Panc1 (cell line): ENCODE measurements around the gene WLS. TPM values are rescaled to one million over a fixed set of nuclear protein-coding genes. Genes with fewer than 3 reads are reported as not detected.
A peak's percentile ranks its signal among the peaks of the same experiment; 100 is the strongest.

ENCODE experiments used
- ATAC-seq: fragments of 200-7000 bp; cut with Tn5 transposase; 2 replicates; pipeline ENCODE4 v1.9.1; 2020; ENCODE audit warnings: mild to moderate bottlenecking, moderate library complexity
- Bru-seq: library from RNA; stranded (reverse); fragments of 400-500 nt; gene quantifications from one replicate; lab custom pipeline; 2021; lab: Mats Ljungman, UMichigan
- BruChase-seq, 2 experiments: library from RNA; stranded (reverse); fragments of 400-500 nt; gene quantifications; one replicate each; lab custom pipeline; 2021; lab: Mats Ljungman, UMichigan
- BruUV-seq: library from RNA; stranded (reverse); fragments of 400-500 nt; replicated peaks from 2 replicates; lab custom pipeline; 2021; lab: Mats Ljungman, UMichigan
- CTCF ChIA-PET: fragments of 300-600 bp; sonication (Branson Sonifier 250); formaldehyde crosslinking; loops from one replicate; lab custom pipeline; 2022; ENCODE audit warnings: antibody characterized with exemption; lab: Charles Lee
- POLR2A ChIA-PET: fragments of 300-600 bp; sonication (Branson Sonifier 250); formaldehyde crosslinking; loops from one replicate; lab custom pipeline; 2022; ENCODE audit warnings: antibody characterized with exemption; lab: Charles Lee
- DNase-seq: peaks from one replicate; pipeline ENCODE4 v3.0.0-alpha.2; 2010; ENCODE audit warnings: low read depth, low spot score
- H3K27ac ChIP-seq: 2 replicates; pipeline ENCODE4 v1.5.1; 2011; ENCODE audit warnings: mild to moderate bottlenecking, low read length, inconsistent platforms
- H3K27me3 ChIP-seq: fragments of 200-500 bp; sonication (Bioruptor generic); 2 replicates; pipeline ENCODE4 v1.6.0; 2014; ENCODE audit warnings: low read length, inconsistent platforms; ENCODE audit not compliant: control insufficient read depth, insufficient read depth
- H3K36me3 ChIP-seq: fragments of 200-500 bp; sonication (Bioruptor generic); 2 replicates; pipeline ENCODE4 v1.5.1; 2014; ENCODE audit warnings: inconsistent platforms, mild to moderate bottlenecking, low read length, moderate library complexity; ENCODE audit not compliant: control insufficient read depth, insufficient read depth
- H3K4me1 ChIP-seq: 2 replicates; pipeline ENCODE4 v1.5.1; 2011; ENCODE audit warnings: inconsistent platforms, mild to moderate bottlenecking, low read length, moderate library complexity; ENCODE audit not compliant: control insufficient read depth, insufficient read depth
- H3K4me3 ChIP-seq, 2 experiments: 2 replicates each; pipeline ENCODE4 v1.5.1; 2011 to 2012; ENCODE audit warnings: low read depth in 2 of 2, low read length in 2 of 2, mild to moderate bottlenecking in 2 of 2, inconsistent platforms in 1 of 2, moderate library complexity in 1 of 2
- H3K9me3 ChIP-seq: fragments of 200-500 bp; sonication (Bioruptor generic); 2 replicates; pipeline ENCODE4 v1.5.1; 2014; ENCODE audit warnings: low read depth, mild to moderate bottlenecking, inconsistent platforms, low read length, moderate library complexity; ENCODE audit not compliant: control insufficient read depth, insufficient read depth
- POLR2AphosphoS5 ChIP-seq: IDR thresholded peaks from 2 replicates; pipeline ENCODE4 v1.6.1; 2012; ENCODE audit warnings: mild to moderate bottlenecking, low read depth, low read length, moderate library complexity
- SIN3A ChIP-seq: IDR thresholded peaks from 2 replicates; pipeline ENCODE4 v1.6.1; 2012; ENCODE audit warnings: low read depth, mild to moderate bottlenecking, low read length, moderate library complexity, borderline replicate concordance; ENCODE audit not compliant: insufficient read depth
- TCF7L2 ChIP-seq: IDR thresholded peaks from 2 replicates; pipeline ENCODE4 v1.6.1; 2011; ENCODE audit warnings: mild to moderate bottlenecking, low read depth, low read length, inconsistent platforms
- in situ Hi-C: cut with HindIII; loops from 2 replicates; pipeline ENCODE4 v1.10.0; 2016; ENCODE audit warnings: low sequenced_read_pairs, low pct_unique_long_range_greater_than_20kb
- intact Hi-C: fragments of 100-400 bp; cut with micrococcal nuclease; formaldehyde crosslinking; loops from one replicate; pipeline ENCODE4 v1.10.0; 2022; ENCODE audit not compliant: unreplicated experiment
- long read RNA-seq: library from polyadenylated mRNA; unstranded; transcript quantifications from one replicate; pipeline ENCODE4 v2.0.0, GENCODE V29; 2021; ENCODE audit not compliant: unreplicated experiment
- polyA plus RNA-seq: library from polyadenylated mRNA; unstranded; fragments of >200 nt; gene quantifications from one replicate; pipeline ENCODE4 v1.2.1, GENCODE V29; 2012; ENCODE audit warnings: missing spikeins; ENCODE audit not compliant: insufficient read length
- total RNA-seq: library from RNA; stranded (reverse); gene quantifications from one replicate; pipeline ENCODE4 v1.2.1, GENCODE V29; 2021; ENCODE audit not compliant: unreplicated experiment
- TF ChIP-seq, protein P1 (sequence below), 2 experiments: IDR thresholded peaks; 2 replicates each; pipeline ENCODE4 v1.6.1; 2011 to 2012; ENCODE audit warnings: low read depth in 2 of 2, control low read depth in 1 of 2, low read length in 1 of 2, mild to moderate bottlenecking in 1 of 2, moderate library complexity in 1 of 2; ENCODE audit not compliant: insufficient read depth in 1 of 2
- TF ChIP-seq, protein P2 (sequence below): fragments of 450-650 bp; IDR thresholded peaks from 2 replicates; pipeline ENCODE4 v1.5.1; 2017; ENCODE audit warnings: mild to moderate bottlenecking

Gene WLS
- total RNA-seq (29.6 TPM), Bru-seq, nascent RNA (percentile 55 among the genes with signal in this experiment), BruChase-seq, experiment 1, labeled RNA remaining after a 2-hour chase (percentile 52 among the genes with signal in this experiment), BruChase-seq, experiment 2, labeled RNA remaining after a 6-hour chase (percentile 55 among the genes with signal in this experiment)
- polyA plus RNA-seq: 17.1 TPM
- long read RNA-seq, transcript WLS-201 (12 exons, 2,748 nt): major isoform, 14 of 25 reads
- long read RNA-seq, partial matches to known transcripts: 5 of 25 reads
- long read RNA-seq, other reads (novel, unspliced or antisense): 4 of 25 reads

DNA sequence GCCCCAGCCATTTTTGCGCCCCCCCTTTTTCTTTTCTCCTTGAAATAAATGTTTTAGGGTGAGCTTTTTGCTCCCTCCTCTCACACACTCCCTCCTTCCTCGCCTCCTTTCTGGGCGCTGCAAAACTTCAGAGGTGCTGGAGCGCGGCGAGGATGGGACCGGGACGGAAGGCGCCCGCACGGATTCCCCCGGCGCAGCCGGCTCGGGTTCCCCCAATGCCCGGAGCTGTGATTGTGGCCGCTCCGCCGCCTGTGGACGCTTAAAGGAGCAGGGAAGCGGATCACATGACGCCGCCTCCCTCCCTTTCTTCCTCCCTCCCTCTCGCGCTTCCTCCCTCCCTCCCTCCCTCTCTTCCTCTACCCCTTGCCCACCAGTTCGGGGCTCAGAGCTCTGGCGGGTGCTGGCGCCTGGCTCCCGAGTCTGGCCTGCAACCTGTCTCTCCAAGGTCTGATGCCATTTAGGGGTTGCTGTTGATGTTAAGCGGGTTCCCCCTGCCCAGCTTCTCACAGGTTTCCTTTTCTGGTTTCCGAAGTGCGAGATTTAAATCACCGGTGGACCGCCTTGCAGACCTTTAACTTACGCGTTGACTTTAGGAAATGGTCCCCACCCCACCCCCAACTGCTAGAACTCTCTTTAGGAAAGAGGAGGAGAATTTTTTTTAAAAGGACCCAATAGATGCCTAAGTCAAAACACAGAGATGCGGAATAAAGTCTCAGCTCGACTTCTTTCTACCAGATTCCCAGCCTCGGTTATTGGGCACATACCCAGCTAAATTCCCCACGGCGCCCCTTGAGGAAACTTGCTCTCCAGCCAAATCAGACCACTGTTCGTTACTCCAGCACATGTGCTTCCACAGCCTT, at the start of gene WLS:
WLS (minus strand) TSS at position 235 of the 860 bp plus-strand sequence; CDS start at position 11, 224 bp downstream.
- ChIA-PET POLR2A (interaction anchor here (0.5 to 0.7 kb wide), 2 partner anchors 20 to 184 kb away, joined by 3 to 11 read pairs; no protein-coding TSS in a partner anchor), CTCF (interaction anchor here (0.7 to 1.1 kb wide), 3 partner anchors 80 to 210 kb away, joined by 3 to 6 read pairs (median 3); no protein-coding TSS in a partner anchor)
- no TSS peak for BruUV-seq
- peak within 1 kb of the TSS; percentile 48; the same call in 1 of the 2 replicates for H3K27ac ChIP-seq
- ATAC-seq (peak; percentile 89), DNase-seq (no peak)
- in situ Hi-C loops: no loop called here
- H3K27me3 ChIP-seq: peaks cover 4% of the 10 kb centered on the region; the same call in 1 of the 2 replicates
- no peaks in the 10 kb centered on the region for H3K9me3 ChIP-seq
- TF ChIP-seq, protein P1, sequence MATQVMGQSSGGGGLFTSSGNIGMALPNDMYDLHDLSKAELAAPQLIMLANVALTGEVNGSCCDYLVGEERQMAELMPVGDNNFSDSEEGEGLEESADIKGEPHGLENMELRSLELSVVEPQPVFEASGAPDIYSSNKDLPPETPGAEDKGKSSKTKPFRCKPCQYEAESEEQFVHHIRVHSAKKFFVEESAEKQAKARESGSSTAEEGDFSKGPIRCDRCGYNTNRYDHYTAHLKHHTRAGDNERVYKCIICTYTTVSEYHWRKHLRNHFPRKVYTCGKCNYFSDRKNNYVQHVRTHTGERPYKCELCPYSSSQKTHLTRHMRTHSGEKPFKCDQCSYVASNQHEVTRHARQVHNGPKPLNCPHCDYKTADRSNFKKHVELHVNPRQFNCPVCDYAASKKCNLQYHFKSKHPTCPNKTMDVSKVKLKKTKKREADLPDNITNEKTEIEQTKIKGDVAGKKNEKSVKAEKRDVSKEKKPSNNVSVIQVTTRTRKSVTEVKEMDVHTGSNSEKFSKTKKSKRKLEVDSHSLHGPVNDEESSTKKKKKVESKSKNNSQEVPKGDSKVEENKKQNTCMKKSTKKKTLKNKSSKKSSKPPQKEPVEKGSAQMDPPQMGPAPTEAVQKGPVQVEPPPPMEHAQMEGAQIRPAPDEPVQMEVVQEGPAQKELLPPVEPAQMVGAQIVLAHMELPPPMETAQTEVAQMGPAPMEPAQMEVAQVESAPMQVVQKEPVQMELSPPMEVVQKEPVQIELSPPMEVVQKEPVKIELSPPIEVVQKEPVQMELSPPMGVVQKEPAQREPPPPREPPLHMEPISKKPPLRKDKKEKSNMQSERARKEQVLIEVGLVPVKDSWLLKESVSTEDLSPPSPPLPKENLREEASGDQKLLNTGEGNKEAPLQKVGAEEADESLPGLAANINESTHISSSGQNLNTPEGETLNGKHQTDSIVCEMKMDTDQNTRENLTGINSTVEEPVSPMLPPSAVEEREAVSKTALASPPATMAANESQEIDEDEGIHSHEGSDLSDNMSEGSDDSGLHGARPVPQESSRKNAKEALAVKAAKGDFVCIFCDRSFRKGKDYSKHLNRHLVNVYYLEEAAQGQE (IDR thresholded peaks at IDR 0.05; ENCODE audit: insufficient read depth in 1 of 2, low read depth in 2 of 2, low read length in 1 of 2): no peak
- TF ChIP-seq TCF7L2: no peak
- peak within 1 kb of the TSS; percentile 47 to 92 for H3K4me3 ChIP-seq
- no peaks in the 10 kb centered on the region; the same call in 1 of the 2 replicates for H3K36me3 ChIP-seq
- peaks cover 4% of the 10 kb centered on the region; the same call in 1 of the 2 replicates for H3K4me1 ChIP-seq
- intact Hi-C loops: no loop called here

DNA sequence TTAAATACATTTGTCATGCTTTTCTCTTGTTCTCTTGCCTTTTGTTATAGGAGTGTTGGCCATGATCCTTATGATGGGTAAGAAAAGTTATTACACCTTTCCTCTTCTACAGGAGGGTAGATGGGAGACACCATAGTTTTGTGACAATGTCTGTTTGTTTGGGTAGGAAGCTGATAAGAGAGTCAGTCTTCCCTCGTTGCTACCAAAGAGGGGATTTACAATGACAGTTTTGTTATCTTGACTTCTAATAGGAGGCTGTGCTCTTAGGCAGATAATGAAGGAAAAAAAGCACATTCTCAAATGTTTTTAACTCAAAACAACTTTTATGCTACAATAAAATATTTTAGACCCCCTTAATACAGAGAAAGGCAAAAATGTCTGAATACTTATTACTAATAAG, 48.0 kb upstream of the WLS start:
- intact Hi-C loops: no loop called here
- ChIA-PET POLR2A (interaction anchor here (0.6 kb wide), 1 partner anchor 16 kb away, joined by 3 read pairs; no protein-coding TSS in a partner anchor), CTCF (no interaction called here)

More for the DNA sequence above, 48.0 kb upstream of the WLS start:
- no peaks in the 10 kb centered on the region for H3K36me3 ChIP-seq
- no peaks in the 10 kb centered on the region for H3K9me3 ChIP-seq
- in situ Hi-C loops: no loop called here
- no peak overlapping the region for H3K27ac ChIP-seq
- TF ChIP-seq SIN3A (no peak), TCF7L2 (no peak), POLR2AphosphoS5 (no peak)
- TF ChIP-seq, protein P2, sequence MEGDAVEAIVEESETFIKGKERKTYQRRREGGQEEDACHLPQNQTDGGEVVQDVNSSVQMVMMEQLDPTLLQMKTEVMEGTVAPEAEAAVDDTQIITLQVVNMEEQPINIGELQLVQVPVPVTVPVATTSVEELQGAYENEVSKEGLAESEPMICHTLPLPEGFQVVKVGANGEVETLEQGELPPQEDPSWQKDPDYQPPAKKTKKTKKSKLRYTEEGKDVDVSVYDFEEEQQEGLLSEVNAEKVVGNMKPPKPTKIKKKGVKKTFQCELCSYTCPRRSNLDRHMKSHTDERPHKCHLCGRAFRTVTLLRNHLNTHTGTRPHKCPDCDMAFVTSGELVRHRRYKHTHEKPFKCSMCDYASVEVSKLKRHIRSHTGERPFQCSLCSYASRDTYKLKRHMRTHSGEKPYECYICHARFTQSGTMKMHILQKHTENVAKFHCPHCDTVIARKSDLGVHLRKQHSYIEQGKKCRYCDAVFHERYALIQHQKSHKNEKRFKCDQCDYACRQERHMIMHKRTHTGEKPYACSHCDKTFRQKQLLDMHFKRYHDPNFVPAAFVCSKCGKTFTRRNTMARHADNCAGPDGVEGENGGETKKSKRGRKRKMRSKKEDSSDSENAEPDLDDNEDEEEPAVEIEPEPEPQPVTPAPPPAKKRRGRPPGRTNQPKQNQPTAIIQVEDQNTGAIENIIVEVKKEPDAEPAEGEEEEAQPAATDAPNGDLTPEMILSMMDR: no peak
- TF ChIP-seq, protein P1 (IDR thresholded peaks at IDR 0.05; ENCODE audit: insufficient read depth in 1 of 2, low read depth in 2 of 2, low read length in 1 of 2): no peak
- H3K27me3 ChIP-seq: no peaks in the 10 kb centered on the region
- DNase-seq: no peak
- no TSS peak for BruUV-seq
- H3K4me1 ChIP-seq: no peaks in the 10 kb centered on the region
- H3K4me3 ChIP-seq: no peak overlapping the region
- ATAC-seq: no peak
